ENCODE measurements around the gene GPR61. TPM values are rescaled to one million over a fixed set of nuclear protein-coding genes. Genes with fewer than 3 reads are reported as not detected.

The GPR61 gene
- polyA plus RNA-seq, 1 donor = 1.1 TPM

DNA sequence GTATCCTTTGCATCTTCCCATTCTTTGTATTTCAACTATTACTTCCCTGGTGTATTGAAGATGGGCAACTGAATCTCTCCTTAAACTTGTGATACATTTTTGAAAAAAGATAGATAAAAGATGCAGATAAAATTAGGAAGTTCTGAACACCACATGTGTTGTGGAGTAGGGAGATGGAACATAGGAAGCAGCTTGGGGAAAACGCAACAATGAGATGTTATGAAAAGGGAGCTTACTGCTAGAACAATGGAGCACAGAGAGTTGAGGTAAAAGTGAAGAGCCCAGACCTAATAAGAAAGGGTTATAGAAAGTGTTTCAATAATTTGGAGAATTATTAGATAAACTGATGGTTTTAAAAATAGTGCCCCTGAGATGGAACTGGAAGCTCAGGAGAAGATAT, 29.7 kb downstream of the GPR61 start:
- DNase-seq = no peak

DNA sequence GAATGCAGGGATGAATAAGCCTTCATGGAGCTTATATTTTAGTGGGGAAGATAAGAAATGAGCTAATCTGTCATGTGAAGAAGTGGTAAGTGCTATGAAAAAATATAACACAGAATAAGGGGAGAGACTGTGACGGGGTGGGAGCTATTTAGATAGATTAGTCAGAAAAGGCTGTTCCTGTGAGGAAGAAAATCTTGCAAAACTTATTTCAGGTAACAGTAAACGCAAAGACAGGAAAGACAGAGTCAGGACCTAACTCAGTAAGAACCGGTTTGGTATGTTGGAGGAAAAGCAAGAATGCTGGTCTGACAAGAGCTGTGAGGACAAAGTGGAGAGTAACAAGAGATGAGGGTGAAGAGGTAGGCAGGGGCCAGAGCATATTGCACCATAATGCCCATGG, 30.7 kb downstream of the GPR61 start:
- DNase-seq = no peak

- DNase-seq = no peak
Measured at GRCh38 chr1:109573785-109574184, 34.1 kb downstream of the GPR61 start.

DNA sequence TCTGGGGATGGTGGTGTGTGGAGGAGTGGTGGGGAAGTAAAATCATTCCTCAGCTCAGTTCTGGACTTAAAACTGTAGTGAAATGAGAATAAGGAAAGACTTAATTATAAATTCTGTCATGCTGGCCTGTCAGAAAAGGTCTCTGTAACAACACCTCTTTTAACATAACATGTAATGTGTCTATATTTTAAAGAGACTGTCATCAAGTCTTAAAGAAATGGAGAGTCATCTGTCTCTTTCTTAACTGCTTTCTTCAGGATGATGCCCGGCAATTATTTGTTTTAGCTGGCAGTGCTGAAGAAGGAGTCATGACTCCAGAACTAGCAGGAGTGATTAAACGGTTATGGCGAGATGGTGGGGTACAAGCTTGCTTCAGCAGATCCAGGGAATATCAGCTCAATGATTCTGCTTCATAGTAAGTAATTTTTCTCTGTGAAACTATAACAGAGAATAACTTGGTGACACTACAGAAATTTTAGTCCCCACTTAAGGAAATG, 39.3 kb downstream of the GPR61 start:
- DNase-seq = no peak

DNA sequence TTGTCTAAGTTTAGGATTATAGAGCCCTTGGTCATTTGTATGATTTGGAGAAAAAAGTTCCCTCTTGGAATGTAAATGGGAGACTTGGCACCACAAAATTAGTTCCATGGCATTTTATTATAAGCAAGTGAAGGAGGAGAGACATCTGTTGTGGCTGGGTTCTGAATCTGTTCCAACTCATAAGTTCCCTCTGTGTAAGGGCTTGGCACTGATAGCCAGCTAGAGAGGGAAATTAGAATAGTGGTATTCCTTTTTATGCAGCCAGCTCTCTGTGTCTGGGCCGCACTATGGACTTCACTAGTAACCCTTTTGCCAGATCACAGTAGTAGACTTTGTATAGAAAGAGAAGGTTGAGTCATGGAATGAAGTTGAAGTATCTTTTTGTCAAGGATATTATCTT, 39.8 kb downstream of the GPR61 start:
- DNase-seq = no peak

DNA sequence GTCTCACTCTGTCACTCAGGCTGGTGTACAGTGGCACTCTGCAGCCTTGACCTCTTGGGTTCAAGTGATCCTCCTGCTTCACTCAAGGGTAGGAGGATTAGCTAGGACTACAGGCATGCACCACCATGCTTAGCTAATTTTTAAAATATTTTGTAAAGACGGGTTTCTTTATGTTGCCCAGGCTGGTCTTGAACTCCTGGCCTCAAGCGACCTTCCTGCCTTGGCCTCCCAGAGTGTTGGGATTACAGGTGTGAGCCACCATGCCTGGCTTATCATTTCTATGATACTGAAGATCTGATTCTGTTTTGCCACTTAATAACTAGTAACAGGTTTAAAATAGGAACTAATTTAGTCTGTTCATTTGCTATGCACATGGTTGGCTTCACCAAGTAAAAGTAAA, 42.3 kb downstream of the GPR61 start:
- no peak for DNase-seq

GRCh38 chr1:109584766-109585165, 45.1 kb downstream of the GPR61 start:
- no peak for DNase-seq

DNA sequence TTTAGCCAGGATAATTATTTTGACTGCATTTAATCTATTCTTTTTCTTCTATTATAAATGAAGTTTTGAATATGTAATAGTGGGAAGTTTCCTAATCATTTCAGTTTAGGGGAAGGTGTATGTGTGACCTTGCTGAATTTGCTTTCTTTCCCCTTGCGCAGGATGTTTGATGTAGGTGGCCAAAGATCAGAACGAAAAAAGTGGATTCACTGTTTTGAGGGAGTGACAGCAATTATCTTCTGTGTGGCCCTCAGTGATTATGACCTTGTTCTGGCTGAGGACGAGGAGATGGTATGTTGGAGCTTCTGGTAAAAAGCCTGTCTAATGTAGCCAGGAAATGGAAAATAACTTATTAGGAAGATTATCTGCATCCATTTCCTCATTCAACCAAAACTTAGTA, 46.4 kb downstream of the GPR61 start:
- DNase-seq = no peak

DNA sequence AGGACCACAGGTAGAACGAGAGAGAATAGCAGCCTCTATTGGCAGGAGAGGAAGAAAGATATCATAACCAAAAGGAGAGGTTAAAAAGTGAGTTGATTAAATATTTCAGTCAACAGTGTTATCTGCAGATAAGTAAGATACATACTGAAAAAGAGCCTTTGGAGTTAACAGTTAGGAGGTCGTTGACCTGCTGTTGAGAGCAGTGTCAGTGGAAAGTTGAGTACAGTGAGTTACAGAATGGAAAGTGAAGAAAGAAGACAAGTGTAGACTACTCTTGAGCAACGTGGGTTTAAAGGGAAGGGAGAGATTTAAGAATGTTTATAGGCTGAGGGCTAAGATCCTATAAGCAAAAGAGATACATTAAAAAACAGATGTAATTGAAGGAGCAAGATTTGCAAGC, 49.5 kb downstream of the GPR61 start:
- DNase-seq = no peak

- no peak for DNase-seq
Measured at GRCh38 chr1:109589679-109590078, 50.0 kb downstream of the GPR61 start.

GRCh38 chr1:109592916-109593315, 53.2 kb downstream of the GPR61 start:
- no peak for DNase-seq

DNA sequence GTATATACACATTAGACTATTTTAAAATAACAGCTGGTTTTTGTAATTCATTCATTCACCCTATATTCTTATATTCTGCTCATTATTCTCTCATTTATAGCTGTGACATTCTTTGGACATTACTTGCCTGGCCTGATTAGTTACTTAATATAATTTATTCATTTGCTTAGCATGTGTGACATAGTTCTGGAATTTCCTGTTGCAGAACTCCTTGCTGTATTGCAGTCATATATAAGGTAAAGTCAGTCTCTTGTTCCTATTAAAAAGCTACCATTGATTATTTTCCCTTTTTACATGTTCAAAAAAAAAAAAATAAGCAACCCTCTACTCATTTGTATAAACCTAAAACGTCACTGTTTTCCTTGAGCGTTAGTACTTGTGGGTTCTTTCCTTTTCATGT, 55.9 kb downstream of the GPR61 start:
- no peak for DNase-seq

Other genes with a start within 250 kb of the GPR61 start
- 0.37 TPM for gene MYBPHL, start 232.9 kb upstream of the GPR61 start, polyA plus RNA-seq (ENCODE audit: insufficient read length)
- 66.4 TPM for gene SORT1, start 142.0 kb upstream of the GPR61 start, polyA plus RNA-seq (ENCODE audit: insufficient read length)
- gene PSMA5, start 113.4 kb upstream of the GPR61 start, polyA plus RNA-seq (ENCODE audit: insufficient read length) = 120 TPM
- gene SYPL2, start 73.3 kb upstream of the GPR61 start, polyA plus RNA-seq (ENCODE audit: insufficient read length) = 13.4 TPM
- gene ATXN7L2, start 56.0 kb upstream of the GPR61 start, polyA plus RNA-seq (ENCODE audit: insufficient read length) = 10.4 TPM
- 9.7 TPM for gene CYB561D1, start 45.8 kb upstream of the GPR61 start, polyA plus RNA-seq (ENCODE audit: insufficient read length)
- gene AMIGO1, start 30.1 kb upstream of the GPR61 start, polyA plus RNA-seq (ENCODE audit: insufficient read length) = 6.2 TPM
- gene GNAI3, start 8.7 kb downstream of the GPR61 start, polyA plus RNA-seq (ENCODE audit: insufficient read length) = 13.1 TPM
- not detected for gene GNAT2, start 79.7 kb downstream of the GPR61 start, polyA plus RNA-seq (ENCODE audit: insufficient read length)
- 50.3 TPM for gene AMPD2, start 80.0 kb downstream of the GPR61 start, polyA plus RNA-seq (ENCODE audit: insufficient read length)
- 73.1 TPM for gene GSTM4, start 116.2 kb downstream of the GPR61 start, polyA plus RNA-seq (ENCODE audit: insufficient read length)
- gene GSTM2, start 128.2 kb downstream of the GPR61 start, polyA plus RNA-seq (ENCODE audit: insufficient read length) = 268 TPM
- 115 TPM for gene GSTM1, start 147.9 kb downstream of the GPR61 start, polyA plus RNA-seq (ENCODE audit: insufficient read length)
- gene GSTM5, start 172.4 kb downstream of the GPR61 start, polyA plus RNA-seq (ENCODE audit: insufficient read length) = 44.7 TPM
- gene GSTM3, start 201.2 kb downstream of the GPR61 start, polyA plus RNA-seq (ENCODE audit: insufficient read length) = 159 TPM
- gene EPS8L3, start 224.1 kb downstream of the GPR61 start, polyA plus RNA-seq (ENCODE audit: insufficient read length) = 0.86 TPM